Omental fat pad (tissue), 4 donors: ENCODE data around the gene CDK5R2. TPM values are rescaled to one million over a fixed set of nuclear protein-coding genes. Genes with fewer than 3 reads are reported as not detected.

ENCODE experiments used
- ATAC-seq: fragments of 150-250 bp; one replicate; pipeline ENCODE4 v1.9.1; 2016; ENCODE audit warnings: mild to moderate bottlenecking, moderate library complexity; ENCODE audit not compliant: low FRiP score
- DNase-seq: peaks from one replicate; pipeline ENCODE4 v3.0.0-alpha.2; 2019; ENCODE audit warnings: low spot score
- total RNA-seq, 4 donors: library from RNA; depleted of rRNA; stranded (reverse); fragments of >200 nt; gene quantifications; one replicate each; pipeline ENCODE4 v1.1.0, GENCODE V29; 2016
- TF ChIP-seq, protein P1 (sequence below), 3 donors: fragments of 450-650 bp; IDR thresholded peaks; one replicate each; pipeline ENCODE4 v1.5.1; 2016 to 2017; ENCODE audit warnings: antibody characterized with exemption in 3 of 3, mild to moderate bottlenecking in 3 of 3, moderate library complexity in 2 of 3

CDK5R2 gene
- total RNA-seq, 4 donors from 2014 or later, result not detected

- TF ChIP-seq, protein P1, sequence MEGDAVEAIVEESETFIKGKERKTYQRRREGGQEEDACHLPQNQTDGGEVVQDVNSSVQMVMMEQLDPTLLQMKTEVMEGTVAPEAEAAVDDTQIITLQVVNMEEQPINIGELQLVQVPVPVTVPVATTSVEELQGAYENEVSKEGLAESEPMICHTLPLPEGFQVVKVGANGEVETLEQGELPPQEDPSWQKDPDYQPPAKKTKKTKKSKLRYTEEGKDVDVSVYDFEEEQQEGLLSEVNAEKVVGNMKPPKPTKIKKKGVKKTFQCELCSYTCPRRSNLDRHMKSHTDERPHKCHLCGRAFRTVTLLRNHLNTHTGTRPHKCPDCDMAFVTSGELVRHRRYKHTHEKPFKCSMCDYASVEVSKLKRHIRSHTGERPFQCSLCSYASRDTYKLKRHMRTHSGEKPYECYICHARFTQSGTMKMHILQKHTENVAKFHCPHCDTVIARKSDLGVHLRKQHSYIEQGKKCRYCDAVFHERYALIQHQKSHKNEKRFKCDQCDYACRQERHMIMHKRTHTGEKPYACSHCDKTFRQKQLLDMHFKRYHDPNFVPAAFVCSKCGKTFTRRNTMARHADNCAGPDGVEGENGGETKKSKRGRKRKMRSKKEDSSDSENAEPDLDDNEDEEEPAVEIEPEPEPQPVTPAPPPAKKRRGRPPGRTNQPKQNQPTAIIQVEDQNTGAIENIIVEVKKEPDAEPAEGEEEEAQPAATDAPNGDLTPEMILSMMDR (IDR thresholded peaks at IDR 0.05), result no peak
- no peak for DNase-seq
- ATAC-seq, result no peak
Observed at GRCh38 chr2:218944759-218945404, 14.6 kb upstream of the CDK5R2 start.

GRCh38 chr2:218946621-218947020, 12.8 kb upstream of the CDK5R2 start:
- DNase-seq, result no peak
- ATAC-seq, result no peak
- TF ChIP-seq, protein P1 (IDR thresholded peaks at IDR 0.05), result no peak

- TF ChIP-seq, protein P1 (IDR thresholded peaks at IDR 0.05), result no peak
- no peak for ATAC-seq
Observed at GRCh38 chr2:218952160-218952559, 7.3 kb upstream of the CDK5R2 start.

DNA sequence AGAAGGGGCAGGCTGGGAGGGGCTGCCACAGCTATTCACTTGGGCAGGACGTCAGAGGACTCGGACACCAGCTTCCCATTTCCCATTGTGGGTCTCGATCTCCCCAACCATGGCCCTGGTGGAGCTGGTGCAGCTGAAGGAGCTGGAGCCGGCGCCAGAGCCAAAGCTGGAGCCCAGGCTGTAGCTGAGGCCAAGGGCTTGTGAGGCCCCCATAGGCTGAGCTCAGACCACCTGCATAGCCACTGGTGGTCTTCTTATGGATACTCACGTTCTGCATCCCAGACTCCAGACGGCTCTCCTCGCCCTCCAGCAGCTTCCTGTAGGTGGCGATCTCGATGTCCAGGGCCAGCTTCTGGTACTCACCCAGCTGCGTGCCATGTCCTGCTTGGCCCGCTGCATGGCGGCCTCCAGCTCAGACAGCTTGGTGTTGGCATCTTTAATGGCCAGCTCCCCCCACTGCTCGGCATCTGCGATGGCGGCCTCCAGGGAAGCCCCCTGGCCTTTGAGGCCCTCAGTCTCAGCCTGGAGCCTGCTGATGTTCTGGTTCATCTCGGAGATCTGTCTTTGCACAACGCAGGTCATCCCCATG, 6.0 kb upstream of the CDK5R2 start:
- ATAC-seq, result no peak
- TF ChIP-seq, protein P1 (IDR thresholded peaks at IDR 0.05), result no peak
- no peak for DNase-seq

More at GRCh38 chr2:218952160-218952559, 7.3 kb upstream of the CDK5R2 start:
- DNase-seq, result no peak

GRCh38 chr2:218954541-218955300, 4.7 kb upstream of the CDK5R2 start:
- ATAC-seq (no peak), DNase-seq (no peak)
- TF ChIP-seq, protein P1 (IDR thresholded peaks at IDR 0.05), result no peak

DNA sequence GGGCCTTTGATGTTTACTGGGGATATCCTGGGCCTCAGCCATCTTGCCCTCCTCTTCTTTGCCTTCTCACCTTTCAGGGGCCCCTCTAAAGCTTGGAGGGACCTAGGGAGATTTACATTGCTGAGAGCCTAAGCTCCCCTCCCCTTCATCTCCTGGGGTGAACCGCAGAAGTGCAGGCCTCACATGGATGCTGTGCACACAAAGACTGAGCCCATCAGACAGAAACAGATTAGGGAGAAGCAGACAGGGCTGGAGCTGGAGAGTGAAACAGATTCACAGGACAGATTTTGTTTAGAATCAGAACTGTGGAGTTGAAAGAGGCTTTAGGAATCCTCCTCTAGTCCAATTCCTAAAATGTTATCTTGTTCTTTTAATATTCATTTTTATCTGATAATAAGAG, 3.4 kb upstream of the CDK5R2 start:
- DNase-seq, result no peak
- TF ChIP-seq, protein P1 (IDR thresholded peaks at IDR 0.05), result no peak
- no peak for ATAC-seq
